ENCODE data around the gene RSPO4. TPM values are rescaled to one million over a fixed set of nuclear protein-coding genes. Genes with fewer than 3 reads are reported as not detected.
A peak's percentile ranks its signal among the peaks of the same experiment; 100 is the strongest.

RSPO4 gene
- total RNA-seq, 4 donors from 2014 or later, result 0.27 to 0.47 (median 0.27) TPM; not detected in 1

DNA sequence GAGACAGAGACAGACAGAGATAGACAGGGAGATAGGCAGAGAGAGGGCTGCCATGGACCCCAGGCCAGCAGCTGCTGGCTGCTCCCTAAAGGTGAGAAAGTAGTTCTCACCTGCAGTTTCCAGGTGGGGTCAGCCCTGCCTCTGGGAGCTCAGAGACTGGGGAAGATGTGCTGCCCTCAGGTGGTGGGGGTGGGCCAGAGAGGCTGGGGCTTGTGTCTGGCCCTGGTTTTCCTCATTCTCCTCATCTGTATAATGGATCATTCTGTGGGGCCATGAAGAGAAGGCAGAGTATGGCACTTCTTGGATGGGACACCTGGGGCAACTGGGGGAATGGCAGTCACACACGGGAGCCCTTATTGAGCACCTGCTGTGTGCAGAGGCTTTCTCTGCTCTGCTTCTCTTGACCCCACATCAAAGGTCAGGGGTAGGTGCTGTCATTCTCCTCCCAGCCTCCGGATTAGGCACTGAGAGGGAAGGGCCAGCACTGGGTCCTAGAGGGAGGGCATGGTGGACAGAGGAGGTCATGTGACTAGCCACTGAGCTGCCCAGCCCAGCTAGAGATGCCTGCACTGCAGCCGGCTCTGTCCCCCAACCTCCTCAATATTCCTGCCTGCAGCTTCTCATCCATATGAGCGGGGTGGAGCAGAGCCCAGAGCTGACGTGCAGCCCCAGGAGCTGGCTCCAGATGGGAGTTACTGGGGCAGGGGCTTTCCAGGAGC is 90.1 kb downstream of the RSPO4 start:
- Histone ChIP-seq H3K9me3 (no peaks in the 10 kb centered on the region), H3K4me1 (peaks cover 0 to 8% (median 0%) of the 10 kb centered on the region in 3 donors), H3K36me3 (no peaks in the 10 kb centered on the region), H3K4me3 (no peak overlapping the region), H3K27me3 (peaks cover 58% of the 10 kb centered on the region), H3K27ac (no peak overlapping the region)
- no peak for ATAC-seq
- 14 to 60% methylated on average over 1 of the region's 5 CpGs for WGBS, 2 donors (ENCODE audit: low coverage in 1 of 2)
- no peak for TF ChIP-seq EP300 (IDR thresholded peaks at IDR 0.05)
- TF ChIP-seq, protein P1, sequence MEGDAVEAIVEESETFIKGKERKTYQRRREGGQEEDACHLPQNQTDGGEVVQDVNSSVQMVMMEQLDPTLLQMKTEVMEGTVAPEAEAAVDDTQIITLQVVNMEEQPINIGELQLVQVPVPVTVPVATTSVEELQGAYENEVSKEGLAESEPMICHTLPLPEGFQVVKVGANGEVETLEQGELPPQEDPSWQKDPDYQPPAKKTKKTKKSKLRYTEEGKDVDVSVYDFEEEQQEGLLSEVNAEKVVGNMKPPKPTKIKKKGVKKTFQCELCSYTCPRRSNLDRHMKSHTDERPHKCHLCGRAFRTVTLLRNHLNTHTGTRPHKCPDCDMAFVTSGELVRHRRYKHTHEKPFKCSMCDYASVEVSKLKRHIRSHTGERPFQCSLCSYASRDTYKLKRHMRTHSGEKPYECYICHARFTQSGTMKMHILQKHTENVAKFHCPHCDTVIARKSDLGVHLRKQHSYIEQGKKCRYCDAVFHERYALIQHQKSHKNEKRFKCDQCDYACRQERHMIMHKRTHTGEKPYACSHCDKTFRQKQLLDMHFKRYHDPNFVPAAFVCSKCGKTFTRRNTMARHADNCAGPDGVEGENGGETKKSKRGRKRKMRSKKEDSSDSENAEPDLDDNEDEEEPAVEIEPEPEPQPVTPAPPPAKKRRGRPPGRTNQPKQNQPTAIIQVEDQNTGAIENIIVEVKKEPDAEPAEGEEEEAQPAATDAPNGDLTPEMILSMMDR (IDR thresholded peaks at IDR 0.05), result no peak
- no peak for TF ChIP-seq POLR2AphosphoS5 (IDR thresholded peaks at IDR 0.05)
- TF ChIP-seq POLR2A (IDR thresholded peaks at IDR 0.05), result no peak

- Histone ChIP-seq H3K27me3 (peaks cover 50% of the 10 kb centered on the region), H3K4me3 (no peak overlapping the region), H3K36me3 (no peaks in the 10 kb centered on the region), H3K27ac (peak overlapping the region in 2 of 4 donors; percentile 17 to 45), H3K9me3 (no peaks in the 10 kb centered on the region), H3K4me1 (peaks cover 0 to 8% (median 0%) of the 10 kb centered on the region in 3 donors)
- peak; percentile 35 for ATAC-seq
- TF ChIP-seq EP300 (IDR thresholded peaks at IDR 0.05) (no peak), POLR2A (IDR thresholded peaks at IDR 0.05) (no peak), POLR2AphosphoS5 (IDR thresholded peaks at IDR 0.05) (no peak)
- TF ChIP-seq, protein P1 (IDR thresholded peaks at IDR 0.05), result no peak
- WGBS, 2 donors (ENCODE audit: low coverage in 1 of 2), result 51 to 52% methylated on average over 5 to 11 of the region's 12 CpGs
Observed at GRCh38 chr20:910870-911770, 91.0 kb downstream of the RSPO4 start.

DNA sequence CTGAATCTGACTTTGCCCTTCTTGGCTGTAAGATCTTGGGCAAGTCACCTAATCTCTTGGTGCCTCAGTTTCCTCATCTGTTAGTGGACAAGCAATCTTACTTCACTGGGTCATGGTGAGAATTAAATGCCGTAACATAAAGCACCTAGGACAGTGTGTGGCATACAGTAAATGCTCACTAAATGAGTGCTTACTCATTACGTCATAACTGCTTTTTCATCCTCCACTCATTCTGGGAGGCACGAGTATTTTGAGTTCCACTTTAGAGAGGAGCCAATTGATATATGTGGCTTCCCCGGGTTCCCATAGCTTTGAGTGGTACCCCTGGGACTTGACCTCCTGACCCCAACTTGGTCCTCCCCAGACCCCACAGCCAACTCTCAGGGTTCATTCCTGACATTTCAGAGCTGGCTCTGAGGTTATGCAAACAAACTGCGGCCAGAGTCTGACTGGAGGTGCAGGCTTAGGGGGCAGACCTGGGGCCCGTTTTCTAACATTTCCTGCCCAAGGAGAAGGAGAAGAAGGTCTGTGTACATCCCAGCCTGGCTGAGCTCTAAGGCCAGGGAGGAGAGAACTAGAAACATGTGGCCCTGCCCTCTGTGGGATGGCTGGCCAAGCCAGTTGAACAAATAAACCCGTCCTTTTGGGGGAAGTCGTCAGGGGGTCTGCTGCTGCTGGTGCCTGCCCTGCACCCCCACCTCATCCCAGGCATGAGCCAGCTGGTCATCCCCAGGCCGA is 91.8 kb downstream of the RSPO4 start:
- peaks cover 0 to 8% (median 0%) of the 10 kb centered on the region in 3 donors for H3K4me1 ChIP-seq
- no peak for ATAC-seq
- H3K4me3 ChIP-seq, result no peak overlapping the region
- peak overlapping the region in 2 of 4 donors; percentile 17 to 45 for H3K27ac ChIP-seq
- no peaks in the 10 kb centered on the region for H3K36me3 ChIP-seq
- TF ChIP-seq, protein P1 (IDR thresholded peaks at IDR 0.05), result no peak
- no peak for TF ChIP-seq EP300 (IDR thresholded peaks at IDR 0.05)
- TF ChIP-seq POLR2A (IDR thresholded peaks at IDR 0.05), result no peak
- TF ChIP-seq POLR2AphosphoS5 (IDR thresholded peaks at IDR 0.05), result no peak
- peaks cover 44% of the 10 kb centered on the region for H3K27me3 ChIP-seq
- 34 to 52% methylated on average over 6 of the region's 9 CpGs for WGBS, 2 donors (ENCODE audit: low coverage in 1 of 2)
- H3K9me3 ChIP-seq, result no peaks in the 10 kb centered on the region

DNA sequence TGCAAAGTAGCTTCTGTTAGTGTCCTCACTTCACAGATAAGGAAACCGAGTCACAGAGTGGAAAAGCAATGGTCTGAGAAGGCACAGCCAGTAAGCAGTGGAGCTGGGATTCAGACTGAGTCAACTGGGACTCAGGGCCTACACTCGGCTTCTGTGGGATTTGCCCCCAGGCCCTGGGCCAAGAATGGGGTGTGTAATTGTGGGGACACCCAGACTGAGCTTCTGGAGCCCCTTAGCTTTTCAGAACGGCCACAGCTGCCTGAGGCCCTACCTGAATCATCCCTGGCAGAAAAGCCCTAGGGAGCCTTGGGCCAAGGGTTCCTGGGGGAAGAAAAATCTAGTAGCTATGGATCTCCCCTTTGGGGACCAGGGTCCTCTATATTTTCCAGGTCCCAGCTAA is 92.5 kb downstream of the RSPO4 start:
- peaks cover 0 to 8% (median 0%) of the 10 kb centered on the region in 3 donors for H3K4me1 ChIP-seq
- H3K27ac ChIP-seq, result no peak overlapping the region
- TF ChIP-seq, protein P1 (IDR thresholded peaks at IDR 0.05), result no peak
- TF ChIP-seq POLR2AphosphoS5 (IDR thresholded peaks at IDR 0.05) (no peak), POLR2A (IDR thresholded peaks at IDR 0.05) (no peak), EP300 (IDR thresholded peaks at IDR 0.05) (no peak)
- H3K9me3 ChIP-seq, result no peaks in the 10 kb centered on the region
- WGBS, 2 donors (ENCODE audit: low coverage in 1 of 2), result no CpG with 5 or more reads among the region's 3 CpGs
- ATAC-seq, result no peak
- H3K27me3 ChIP-seq, result peaks cover 39% of the 10 kb centered on the region
- H3K4me3 ChIP-seq, result no peak overlapping the region
- H3K36me3 ChIP-seq, result no peaks in the 10 kb centered on the region

Other genes starting within 250 kb of the RSPO4 start
- gene SLC52A3, start 233.8 kb downstream of the RSPO4 start, total RNA-seq, result 1 to 10 TPM in 2 of 4 donors, under 1 TPM in 2; 0.31 to 1.7 (median 0.97) TPM
- 1 to 10 TPM; 1.4 to 3.2 (median 2.0) TPM for gene FAM110A, start 168.6 kb downstream of the RSPO4 start, total RNA-seq
- gene ANGPT4, start 86.0 kb downstream of the RSPO4 start, total RNA-seq, result under 1 TPM in 3 of 4 donors, not detected in 1; 0.13 to 0.58 (median 0.15) TPM
- gene PSMF1, start 116.3 kb upstream of the RSPO4 start, total RNA-seq, result 100 to 1,000 TPM in 3 of 4 donors, 10 to 100 TPM in 1; 99.6 to 118 (median 116) TPM
- 1 to 10 TPM in 2 of 4 donors, not detected in 2; 1.5 to 1.8 TPM for gene TMEM74B, start 182.7 kb upstream of the RSPO4 start, total RNA-seq
- 1 to 10 TPM in 1 of 4 donors, under 1 TPM in 2, not detected in 1; 0.27 to 1.3 (median 0.62) TPM for gene C20orf202, start 201.1 kb upstream of the RSPO4 start, total RNA-seq
- gene RAD21L1, start 223.7 kb upstream of the RSPO4 start, total RNA-seq, result not detected

Measured in gastroesophageal sphincter (tissue), 4 donors.